GM23338 (cell line): Measurements from ENCODE around the gene CMSS1.

ENCODE experiments used
- CREB1 ChIP-seq: fragments of 250-450 bp; sonication (Bioruptor Pico); IDR thresholded peaks from 2 replicates; pipeline ENCODE4 v1.5.0; 2020; ENCODE audit warnings: low read depth, mild to moderate bottlenecking, moderate library complexity
- CTCF ChIP-seq, 2 experiments: fragments of 200-600 bp in 1 of 2; sonication (generic) in 1 of 2; conservative IDR thresholded peaks; 2 replicates each; pipeline versions ENCODE4 v1.5.1 to v1.6.1; 2016 to 2017; ENCODE audit warnings: antibody characterized with exemption in 2 of 2, low read depth in 2 of 2, mild to moderate bottlenecking in 2 of 2, moderate library complexity in 1 of 2
- EZH2 ChIP-seq: fragments of 200-600 bp; sonication (generic); IDR thresholded peaks from one replicate; pipeline ENCODE4 v1.8.0; 2017; ENCODE audit warnings: antibody characterized with exemption, mild to moderate bottlenecking, low read depth; ENCODE audit not compliant: unreplicated experiment
- EZH2phosphoT487 ChIP-seq: fragments of 200-600 bp; sonication (generic); IDR thresholded peaks from one replicate; pipeline ENCODE4 v1.8.1; 2018; ENCODE audit warnings: antibody characterized with exemption; ENCODE audit not compliant: unreplicated experiment
- NANOG ChIP-seq: IDR thresholded peaks from 2 replicates; pipeline ENCODE4 v1.6.1; 2016; ENCODE audit warnings: antibody characterized with exemption, borderline replicate concordance
- POLR2AphosphoS5 ChIP-seq: IDR thresholded peaks from 2 replicates; pipeline ENCODE4 v1.6.1; 2016; ENCODE audit warnings: antibody characterized with exemption, low read depth
- REST ChIP-seq: IDR thresholded peaks from one replicate; pipeline ENCODE4 v1.6.1; 2018; ENCODE audit warnings: antibody characterized with exemption; ENCODE audit not compliant: unreplicated experiment

GRCh38 chr3:99941211-99941610, 123.5 kb downstream of the CMSS1 start:
- no peak for TF ChIP-seq CTCF (conservative IDR thresholded peaks at IDR 0.05; ENCODE audit: low read depth in 2 of 2)
- TF ChIP-seq EZH2: no peak
- TF ChIP-seq POLR2AphosphoS5: no peak
- TF ChIP-seq EZH2phosphoT487: no peak
- no peak for TF ChIP-seq CREB1 (CRISPR knock-in tag)
- no peak for TF ChIP-seq NANOG
- TF ChIP-seq REST: no peak
